Astrocyte of the spinal cord (primary cell): Measurements from ENCODE around the gene CDC26.

ENCODE experiments used
- DNase-seq: peaks from one replicate; pipeline ENCODE4 v3.0.0; 2011; ENCODE audit warnings: low read depth, low spot score
- H3K4me3 ChIP-seq: 2 replicates; pipeline ENCODE4 v1.5.1; 2011; ENCODE audit warnings: low read depth, mild to moderate bottlenecking, low read length, moderate library complexity
- in situ Hi-C: cut with HindIII; loops from 2 replicates; pipeline ENCODE4 v1.10.0; 2017; ENCODE audit warnings: low sequenced_read_pairs
- TF ChIP-seq, protein P1 (sequence below): IDR thresholded peaks from 2 replicates; pipeline ENCODE4 v1.5.1; 2012; ENCODE audit warnings: low read depth, mild to moderate bottlenecking, low read length, inconsistent platforms

The CDC26 gene

DNA sequence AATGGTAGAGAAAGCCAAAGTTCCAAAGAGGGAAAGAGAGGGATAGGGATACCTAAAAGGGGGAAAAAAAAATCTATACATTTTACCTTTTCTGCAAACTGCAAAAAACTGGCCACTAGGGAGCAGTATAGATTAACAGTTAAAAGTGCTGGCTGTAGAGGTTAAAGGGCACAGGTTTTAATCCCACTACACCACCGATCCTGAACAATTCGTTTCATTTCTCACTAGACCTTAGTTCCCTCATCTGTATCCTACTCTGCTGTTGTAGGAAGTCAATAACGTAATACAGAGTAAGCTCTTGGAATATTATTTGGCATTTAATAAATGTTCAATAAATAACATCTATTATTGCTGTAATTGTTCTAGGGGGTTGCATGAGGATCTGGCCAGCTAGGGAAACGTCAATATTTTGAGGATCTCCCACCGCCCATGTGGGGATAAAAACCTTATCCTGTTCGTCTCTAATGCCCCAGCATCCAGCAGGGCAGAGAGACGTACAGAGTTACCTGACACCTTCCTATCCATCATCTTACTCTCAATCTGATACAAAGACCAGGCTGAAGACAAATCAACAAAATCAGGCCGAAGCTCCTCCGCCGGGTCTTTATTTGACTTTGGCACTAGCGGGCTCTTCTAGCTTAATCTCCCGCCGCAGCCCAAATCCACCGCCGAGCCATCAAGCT, 757 bp downstream of the CDC26 start:
- H3K4me3 ChIP-seq: peak overlapping the region; percentile 96
- DNase-seq: peak; percentile 67
- TF ChIP-seq, protein P1, sequence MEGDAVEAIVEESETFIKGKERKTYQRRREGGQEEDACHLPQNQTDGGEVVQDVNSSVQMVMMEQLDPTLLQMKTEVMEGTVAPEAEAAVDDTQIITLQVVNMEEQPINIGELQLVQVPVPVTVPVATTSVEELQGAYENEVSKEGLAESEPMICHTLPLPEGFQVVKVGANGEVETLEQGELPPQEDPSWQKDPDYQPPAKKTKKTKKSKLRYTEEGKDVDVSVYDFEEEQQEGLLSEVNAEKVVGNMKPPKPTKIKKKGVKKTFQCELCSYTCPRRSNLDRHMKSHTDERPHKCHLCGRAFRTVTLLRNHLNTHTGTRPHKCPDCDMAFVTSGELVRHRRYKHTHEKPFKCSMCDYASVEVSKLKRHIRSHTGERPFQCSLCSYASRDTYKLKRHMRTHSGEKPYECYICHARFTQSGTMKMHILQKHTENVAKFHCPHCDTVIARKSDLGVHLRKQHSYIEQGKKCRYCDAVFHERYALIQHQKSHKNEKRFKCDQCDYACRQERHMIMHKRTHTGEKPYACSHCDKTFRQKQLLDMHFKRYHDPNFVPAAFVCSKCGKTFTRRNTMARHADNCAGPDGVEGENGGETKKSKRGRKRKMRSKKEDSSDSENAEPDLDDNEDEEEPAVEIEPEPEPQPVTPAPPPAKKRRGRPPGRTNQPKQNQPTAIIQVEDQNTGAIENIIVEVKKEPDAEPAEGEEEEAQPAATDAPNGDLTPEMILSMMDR: peak; percentile 65
- in situ Hi-C loops: no loop called here

DNA sequence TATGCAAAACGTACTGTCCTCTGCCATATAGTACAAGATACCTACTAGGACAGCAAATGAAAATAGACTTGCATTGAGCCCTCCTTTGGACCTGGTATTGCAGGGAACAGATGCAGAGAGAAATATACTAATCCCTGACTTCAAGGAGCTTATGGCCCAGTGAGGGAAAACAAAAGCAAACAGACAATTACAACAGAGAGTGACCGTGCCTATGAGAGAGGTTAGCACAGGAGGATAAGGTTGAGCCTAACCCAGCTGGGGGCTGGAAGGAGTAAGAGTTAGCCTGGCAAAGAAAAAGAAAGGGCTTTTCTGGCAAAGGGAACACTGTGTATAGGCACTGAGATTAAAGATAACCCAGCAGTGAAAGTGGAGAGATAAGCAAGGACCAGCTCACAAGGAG, 5.5 kb downstream of the CDC26 start:
- in situ Hi-C loops: no loop called here
- TF ChIP-seq, protein P1: no peak
- no peak for DNase-seq
- no peak overlapping the region for H3K4me3 ChIP-seq

DNA sequence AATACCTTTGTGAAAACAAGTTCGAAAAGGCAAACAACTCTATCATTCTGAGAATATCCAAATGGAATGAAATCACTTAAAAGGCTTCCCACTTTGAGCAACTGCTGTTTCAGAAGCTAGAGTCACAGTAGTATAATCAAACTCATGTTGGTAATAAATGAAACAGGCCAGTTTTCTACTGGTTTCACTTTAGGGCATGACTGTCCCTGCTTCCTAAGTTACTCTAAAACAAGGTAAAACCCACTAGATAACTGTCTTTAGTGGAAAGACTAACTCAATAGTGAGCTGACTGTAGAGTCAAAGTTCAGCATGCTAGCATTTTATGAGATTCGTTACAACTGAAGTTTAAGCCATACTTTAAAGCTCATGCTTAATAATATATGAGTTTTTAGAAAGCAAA, 6.0 kb downstream of the CDC26 start:
- TF ChIP-seq, protein P1: no peak
- in situ Hi-C loops: no loop called here
- H3K4me3 ChIP-seq: no peak overlapping the region
- DNase-seq: no peak

DNA sequence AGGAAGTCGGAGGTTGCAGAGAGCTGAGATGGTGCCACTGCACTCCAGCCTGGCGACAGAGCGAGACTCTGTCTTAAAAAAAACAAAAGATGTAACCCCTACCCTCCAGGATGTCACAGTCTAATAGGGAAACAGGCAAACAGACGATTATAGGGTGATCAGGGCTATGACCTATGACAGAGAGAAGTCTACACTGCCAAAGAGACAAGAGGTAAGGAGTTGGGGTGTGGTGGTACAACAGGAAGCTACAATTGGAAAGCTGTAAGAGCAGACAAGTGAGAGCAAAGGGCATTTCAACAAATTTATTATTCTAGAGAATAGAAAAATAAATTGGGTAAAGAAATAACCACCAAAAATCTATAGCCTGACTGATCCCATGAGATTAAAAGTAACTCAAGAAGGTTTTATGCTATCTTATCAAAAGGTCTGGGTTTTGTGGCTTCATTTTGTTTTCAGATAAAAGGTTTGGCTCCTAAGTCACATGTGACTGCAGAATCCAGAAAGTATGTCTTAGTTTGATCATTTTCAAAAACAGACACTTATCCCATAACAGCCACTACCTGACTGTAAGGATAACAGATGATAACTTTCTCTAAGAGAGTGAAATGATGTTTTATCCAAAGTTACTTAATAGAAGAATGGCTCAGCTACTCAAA, 7.3 kb downstream of the CDC26 start:
- in situ Hi-C loops: no loop called here
- TF ChIP-seq, protein P1: no peak
- no peak for DNase-seq
- no peak overlapping the region for H3K4me3 ChIP-seq

DNA sequence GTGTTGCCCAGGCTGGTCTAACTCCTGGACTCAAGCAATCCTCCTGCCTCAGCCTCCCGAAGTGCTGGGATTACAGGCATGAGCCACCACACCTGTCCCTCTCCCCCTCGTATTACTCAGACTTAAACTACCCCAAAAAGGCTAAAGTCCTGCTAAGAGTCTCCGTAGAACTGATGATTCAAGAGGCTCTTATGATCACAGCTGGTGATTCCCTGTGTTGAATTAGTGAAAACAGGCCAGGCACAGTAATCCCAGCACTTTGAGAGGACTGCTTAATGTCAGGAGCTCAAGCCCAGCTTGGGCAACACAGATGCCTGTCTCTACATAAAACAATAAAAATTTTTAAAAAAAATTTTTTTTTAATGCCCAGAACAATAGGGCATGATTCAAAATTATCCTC, 9.2 kb downstream of the CDC26 start:
- TF ChIP-seq, protein P1: no peak
- no peak overlapping the region for H3K4me3 ChIP-seq
- in situ Hi-C loops: no loop called here
- DNase-seq: no peak

DNA sequence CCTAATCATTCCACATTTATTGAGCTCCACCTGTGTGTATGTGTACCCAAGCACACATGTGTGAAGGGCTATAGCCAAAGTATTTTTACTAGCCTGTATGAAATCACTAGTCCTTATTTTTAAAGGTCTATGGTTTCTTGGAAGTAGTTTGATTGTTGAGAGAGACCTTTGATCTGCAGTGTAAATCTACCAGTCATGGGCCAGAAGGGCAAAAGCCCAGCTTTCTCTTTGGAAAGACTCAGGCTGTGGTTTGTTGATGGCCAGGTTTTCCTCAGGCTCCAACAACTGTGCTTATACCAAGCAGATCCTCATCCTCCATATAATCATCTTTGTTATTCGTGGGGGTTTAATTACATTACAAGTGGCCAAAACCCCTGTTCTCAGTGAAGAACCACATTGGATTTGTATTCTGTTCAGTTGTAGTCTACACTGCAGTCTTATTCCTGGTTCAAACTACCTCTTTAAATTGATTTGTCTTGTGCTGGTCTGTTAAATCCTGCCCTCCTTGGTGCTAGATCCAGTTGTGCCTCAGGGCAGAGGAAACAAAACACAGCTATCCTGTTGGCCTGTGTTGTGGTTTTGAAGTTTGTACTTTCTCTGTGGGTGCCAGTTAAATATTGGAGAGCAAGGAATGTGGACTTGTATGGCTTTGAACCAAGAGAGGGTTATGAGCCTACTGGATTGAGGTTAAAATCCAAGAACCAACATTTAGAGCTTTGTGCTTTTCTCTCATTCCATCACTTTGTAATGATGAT, 13.3 kb downstream of the CDC26 start:
- H3K4me3 ChIP-seq: no peak overlapping the region
- TF ChIP-seq, protein P1: no peak
- peak; percentile 3 for DNase-seq
- in situ Hi-C loops: no loop called here
